ENCODE data around the gene PLXNB3. TPM values are rescaled to one million over a fixed set of nuclear protein-coding genes. Genes with fewer than 3 reads are reported as not detected.
"Not testable (repeated sequence)": the region's sequence is repeated elsewhere in the genome, so short reads cannot be mapped to it uniquely, and the experiment has no call there.

Gene PLXNB3
- total RNA-seq, 4 donors from 2014 or later = 3.2 to 13.2 (median 10.2) TPM

DNA sequence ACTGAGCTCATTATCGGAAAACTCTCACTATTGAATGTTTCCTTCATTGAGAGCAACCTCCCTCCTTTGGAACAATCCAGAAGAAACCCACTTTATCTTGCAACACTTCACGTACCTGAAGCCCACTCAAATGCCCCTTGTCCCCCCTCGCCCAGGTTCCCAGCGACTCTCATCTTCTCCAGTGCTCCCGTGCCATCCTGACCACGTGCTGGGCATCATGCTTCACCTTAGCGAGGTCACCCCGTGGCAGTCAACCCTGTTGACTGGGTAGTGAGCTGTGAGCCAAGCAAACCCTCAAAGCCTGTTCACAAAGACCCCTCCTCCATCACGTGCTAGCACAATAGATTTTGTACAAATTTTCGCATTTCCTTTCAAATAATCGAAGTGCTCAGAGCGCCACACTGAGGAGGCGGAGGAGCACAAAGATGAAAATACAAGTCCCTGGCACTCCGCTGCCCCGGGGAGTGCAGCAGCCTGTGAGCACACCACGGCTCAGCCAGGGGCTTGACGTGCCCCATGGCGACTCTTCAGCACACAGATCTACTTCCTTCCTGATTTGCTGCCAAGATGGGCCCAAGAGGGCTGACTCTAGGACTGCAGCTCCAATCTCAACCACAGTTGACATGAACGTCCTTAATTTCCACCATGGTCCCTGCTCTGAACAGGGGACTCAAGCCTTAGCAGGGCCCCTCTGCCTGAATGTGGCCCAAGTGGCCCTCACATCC lies 50.7 kb downstream of the PLXNB3 start:
- ATAC-seq (ENCODE audit: low FRiP score) (no peak), DNase-seq (ENCODE audit: low spot score) (no peak)
- TF ChIP-seq, protein P1, sequence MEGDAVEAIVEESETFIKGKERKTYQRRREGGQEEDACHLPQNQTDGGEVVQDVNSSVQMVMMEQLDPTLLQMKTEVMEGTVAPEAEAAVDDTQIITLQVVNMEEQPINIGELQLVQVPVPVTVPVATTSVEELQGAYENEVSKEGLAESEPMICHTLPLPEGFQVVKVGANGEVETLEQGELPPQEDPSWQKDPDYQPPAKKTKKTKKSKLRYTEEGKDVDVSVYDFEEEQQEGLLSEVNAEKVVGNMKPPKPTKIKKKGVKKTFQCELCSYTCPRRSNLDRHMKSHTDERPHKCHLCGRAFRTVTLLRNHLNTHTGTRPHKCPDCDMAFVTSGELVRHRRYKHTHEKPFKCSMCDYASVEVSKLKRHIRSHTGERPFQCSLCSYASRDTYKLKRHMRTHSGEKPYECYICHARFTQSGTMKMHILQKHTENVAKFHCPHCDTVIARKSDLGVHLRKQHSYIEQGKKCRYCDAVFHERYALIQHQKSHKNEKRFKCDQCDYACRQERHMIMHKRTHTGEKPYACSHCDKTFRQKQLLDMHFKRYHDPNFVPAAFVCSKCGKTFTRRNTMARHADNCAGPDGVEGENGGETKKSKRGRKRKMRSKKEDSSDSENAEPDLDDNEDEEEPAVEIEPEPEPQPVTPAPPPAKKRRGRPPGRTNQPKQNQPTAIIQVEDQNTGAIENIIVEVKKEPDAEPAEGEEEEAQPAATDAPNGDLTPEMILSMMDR (IDR thresholded peaks at IDR 0.05) = no peak

DNA sequence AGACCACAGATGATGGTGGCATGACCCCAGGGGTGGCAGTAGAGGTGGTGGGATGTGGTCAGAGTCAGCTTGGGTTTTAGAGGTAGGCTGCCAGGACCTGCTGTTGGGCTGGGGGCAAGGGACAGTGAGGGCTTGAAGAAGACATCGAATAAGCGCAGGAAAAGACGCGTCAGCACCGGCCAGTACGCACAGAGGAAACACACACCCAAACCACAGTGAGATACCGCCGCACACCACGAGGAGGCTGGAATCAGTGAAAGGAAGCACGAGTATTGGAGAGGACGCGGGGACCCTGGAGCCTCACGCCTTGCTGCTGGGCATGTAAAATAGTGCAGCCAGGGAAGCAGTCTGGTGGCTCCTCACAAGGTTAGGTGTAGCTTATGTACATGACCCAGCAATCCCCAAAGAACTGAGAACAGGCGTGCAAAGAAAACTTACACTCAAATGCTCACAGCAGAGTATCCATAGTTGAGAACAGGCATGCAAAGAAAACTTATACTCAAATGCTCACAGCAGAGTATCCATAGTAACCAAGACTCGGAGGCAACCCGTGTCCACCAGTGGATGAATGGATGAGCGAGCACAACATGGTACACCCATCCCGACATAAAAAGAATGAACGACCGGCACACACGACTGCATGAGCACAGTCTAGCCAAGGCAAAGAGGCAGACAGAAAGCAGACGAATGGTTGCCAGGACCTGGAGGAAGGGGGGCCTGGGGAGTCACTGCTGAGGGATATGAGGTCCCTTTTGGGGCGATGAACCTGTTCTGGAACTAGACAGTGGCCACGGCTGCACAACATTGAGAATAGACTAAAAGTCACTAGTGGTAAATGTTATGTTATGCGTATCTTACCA lies 53.0 kb downstream of the PLXNB3 start:
- no peak for ATAC-seq (ENCODE audit: low FRiP score)
- DNase-seq (ENCODE audit: low spot score) = no peak

DNA sequence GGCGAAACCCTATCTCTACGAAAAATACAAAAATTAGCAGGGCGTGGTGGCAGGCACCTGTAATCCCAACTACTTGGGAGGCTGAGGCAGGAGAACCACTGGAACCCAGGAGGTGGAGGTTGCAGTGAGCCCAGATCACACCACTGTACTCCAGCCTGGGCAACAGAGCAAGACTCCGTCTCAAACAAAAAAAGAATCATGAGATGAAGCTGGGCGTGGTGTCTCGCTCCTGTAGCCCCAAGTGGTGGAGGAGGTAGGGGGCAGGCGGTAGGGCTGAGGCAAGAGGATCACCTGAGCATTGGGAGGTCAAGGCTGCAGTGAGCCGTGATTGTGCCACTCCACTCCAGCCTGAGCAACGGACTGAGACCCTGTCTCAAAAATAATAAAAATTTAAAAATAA lies 54.0 kb downstream of the PLXNB3 start:
- not testable (repeated sequence) for DNase-seq (ENCODE audit: low spot score); ATAC-seq (ENCODE audit: low FRiP score)

More for the DNA sequence above, 53.0 kb downstream of the PLXNB3 start:
- TF ChIP-seq, protein P1 (IDR thresholded peaks at IDR 0.05) = no peak

DNA sequence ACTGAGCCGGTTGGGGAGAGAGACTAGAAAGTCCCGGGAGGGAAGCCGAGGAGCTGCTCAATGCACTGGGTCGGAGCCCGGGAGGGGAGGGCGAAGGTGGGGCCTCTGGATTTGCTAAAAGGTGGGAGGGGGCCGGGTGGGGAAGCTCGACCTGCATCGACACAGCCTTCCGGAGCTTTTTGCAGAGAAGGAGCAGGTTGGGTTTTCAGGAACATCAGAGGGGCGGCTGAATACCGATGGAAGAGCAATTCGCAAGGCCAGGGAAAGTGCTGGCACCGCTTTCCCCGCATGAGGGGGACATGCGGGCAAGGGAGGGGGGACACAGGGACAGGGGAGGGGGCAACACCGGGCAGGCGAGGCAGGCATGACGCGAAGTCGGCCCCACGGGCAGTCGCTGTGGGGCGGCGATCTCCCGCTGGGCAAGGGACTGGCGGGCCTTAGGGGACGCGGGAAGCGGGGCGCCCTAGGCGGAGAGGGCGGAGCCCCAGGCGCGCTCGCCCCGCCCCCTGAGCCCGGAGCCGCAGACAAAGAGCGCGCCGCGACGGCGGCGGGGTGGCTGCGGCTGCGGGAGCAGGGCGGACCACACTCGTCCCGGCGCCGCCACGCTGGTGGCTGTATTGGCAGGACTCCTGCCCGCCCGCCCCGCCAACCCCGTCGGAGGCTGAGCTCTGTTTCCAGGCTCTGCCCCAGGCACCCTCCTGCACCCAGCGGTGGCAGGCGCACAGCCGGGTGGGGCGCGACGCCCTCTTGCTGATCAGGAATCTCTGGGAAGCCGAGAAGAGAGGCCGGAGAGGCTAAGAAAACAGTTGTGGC lies 54.7 kb downstream of the PLXNB3 start:
- TF ChIP-seq, protein P1 (IDR thresholded peaks at IDR 0.05) = no peak
- ATAC-seq (ENCODE audit: low FRiP score) (peak; percentile 58), DNase-seq (ENCODE audit: low spot score) (no peak)

DNA sequence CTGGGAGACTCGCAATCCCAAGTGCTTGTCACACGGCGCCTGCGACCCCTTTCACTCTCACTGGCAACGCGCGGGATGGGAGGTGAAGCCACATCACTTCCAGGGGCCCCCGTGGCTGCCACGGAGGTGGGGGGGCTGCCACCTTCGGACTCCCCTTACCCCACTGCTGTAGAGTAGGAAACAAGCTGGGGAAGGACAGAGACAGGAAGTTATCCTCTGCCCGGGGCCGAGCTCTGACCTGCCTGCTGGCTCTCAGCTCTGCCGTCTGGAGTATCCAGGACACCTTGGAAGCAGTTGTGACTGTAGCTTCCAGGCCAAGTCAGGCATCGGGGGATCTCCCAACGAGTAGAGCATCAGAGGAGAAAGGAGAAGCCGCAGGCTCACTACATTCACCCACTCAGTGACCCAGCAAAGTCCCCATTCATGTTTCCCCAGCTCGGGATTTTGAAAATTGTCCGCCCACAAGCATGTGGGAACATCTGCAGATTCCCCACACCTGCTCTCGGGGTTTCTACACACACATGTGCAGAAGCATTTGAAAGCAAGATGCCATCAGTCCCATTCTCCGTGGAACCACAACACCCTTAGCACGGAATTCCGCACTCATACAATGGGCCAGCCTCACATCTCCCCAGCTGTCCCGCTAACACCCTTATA lies 55.5 kb downstream of the PLXNB3 start:
- TF ChIP-seq, protein P1 (IDR thresholded peaks at IDR 0.05) = no peak
- ATAC-seq (ENCODE audit: low FRiP score) (no peak), DNase-seq (ENCODE audit: low spot score) (no peak)

DNA sequence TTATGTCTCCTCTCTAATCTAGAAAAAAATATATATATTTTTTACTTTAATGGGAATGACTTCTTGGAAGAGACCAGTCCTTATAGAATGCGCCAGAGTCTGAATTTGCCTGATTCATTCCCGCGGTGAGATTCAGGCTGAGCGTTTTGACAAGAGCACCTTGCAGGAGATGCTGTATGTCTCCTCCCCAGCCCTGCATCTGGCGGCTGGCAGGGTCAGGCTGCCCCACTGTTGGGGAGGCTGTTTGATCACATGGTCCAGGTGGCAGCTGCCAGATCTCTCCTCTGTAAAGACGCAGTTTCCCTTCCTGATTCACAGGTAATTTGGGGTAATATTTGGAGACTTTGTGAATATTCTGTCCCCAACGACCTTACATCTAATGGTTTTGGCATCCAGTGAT lies 56.6 kb downstream of the PLXNB3 start:
- TF ChIP-seq, protein P1 (IDR thresholded peaks at IDR 0.05) = no peak
- no peak for ATAC-seq (ENCODE audit: low FRiP score)
- DNase-seq (ENCODE audit: low spot score) = no peak

Measured in omental fat pad (tissue), 4 donors.